ENCODE measurements around the gene TMEM43. TPM values are rescaled to one million over a fixed set of nuclear protein-coding genes. Genes with fewer than 3 reads are reported as not detected.

Gene TMEM43
- total RNA-seq, 1 experiment from 2014 or later, result 32.4 TPM

- no peak overlapping the region for H3K4me2 ChIP-seq (ENCODE audit: low read length)
- H3K79me2 ChIP-seq (ENCODE audit: insufficient read depth, low read length), result no peaks in the 10 kb centered on the region
- DNase-seq (ENCODE audit: low read depth, low spot score), result no peak
- H3K27me3 ChIP-seq (ENCODE audit: insufficient read depth, low read length), result no peaks in the 10 kb centered on the region
- intact Hi-C loops (cut with micrococcal nuclease), result no loop called here
- ChIA-PET CTCF (no interaction called here), POLR2A (interaction anchor here (1.6 kb wide), 1 partner anchor 16 kb away, joined by 4 read pairs; the partner anchor contains the start of genes LSM3 and XPC), RAD21 (ENCODE audit: low non-redundant PET in 1 of 2, low total read pairs in 2 of 2, uncharacterized antibody in 2 of 2, unreplicated experiment in 2 of 2) (no interaction called here)
- no peak for ATAC-seq
- no peaks in the 10 kb centered on the region for H3K4me1 ChIP-seq (ENCODE audit: control insufficient read depth in 1 of 2, insufficient read depth in 2 of 2, low read length in 2 of 2)
- peaks cover 7 to 8% of the 10 kb centered on the region in 2 experiments; a peak in 2 of 4 replicates for H3K9me3 ChIP-seq (ENCODE audit: control insufficient read depth in 1 of 2, insufficient read depth in 1 of 2, low read depth in 1 of 2, low read length in 2 of 2)
- H2AFZ ChIP-seq (ENCODE audit: low read depth, low read length, poor library complexity, severe bottlenecking), result no peak overlapping the region
- TF ChIP-seq POLR2AphosphoS5 (IDR thresholded peaks at IDR 0.05; ENCODE audit: low read depth, low read length) (no peak), ELF1 (IDR thresholded peaks at IDR 0.05; ENCODE audit: borderline replicate concordance, low read depth) (no peak), JUND (IDR thresholded peaks at IDR 0.05) (no peak), ZNF274 (IDR thresholded peaks at IDR 0.05; ENCODE audit: low read depth, low read length) (no peak), EGR1 (IDR thresholded peaks at IDR 0.05; ENCODE audit: low read depth) (no peak), MAX (IDR thresholded peaks at IDR 0.05) (no peak), YY1 (IDR thresholded peaks at IDR 0.05; ENCODE audit: extremely low read depth, insufficient replicate concordance, low read depth, low read length) (no peak), EZH2phosphoT487 (IDR thresholded peaks at IDR 0.05; ENCODE audit: borderline replicate concordance) (no peak)
- TF ChIP-seq, protein P1, sequence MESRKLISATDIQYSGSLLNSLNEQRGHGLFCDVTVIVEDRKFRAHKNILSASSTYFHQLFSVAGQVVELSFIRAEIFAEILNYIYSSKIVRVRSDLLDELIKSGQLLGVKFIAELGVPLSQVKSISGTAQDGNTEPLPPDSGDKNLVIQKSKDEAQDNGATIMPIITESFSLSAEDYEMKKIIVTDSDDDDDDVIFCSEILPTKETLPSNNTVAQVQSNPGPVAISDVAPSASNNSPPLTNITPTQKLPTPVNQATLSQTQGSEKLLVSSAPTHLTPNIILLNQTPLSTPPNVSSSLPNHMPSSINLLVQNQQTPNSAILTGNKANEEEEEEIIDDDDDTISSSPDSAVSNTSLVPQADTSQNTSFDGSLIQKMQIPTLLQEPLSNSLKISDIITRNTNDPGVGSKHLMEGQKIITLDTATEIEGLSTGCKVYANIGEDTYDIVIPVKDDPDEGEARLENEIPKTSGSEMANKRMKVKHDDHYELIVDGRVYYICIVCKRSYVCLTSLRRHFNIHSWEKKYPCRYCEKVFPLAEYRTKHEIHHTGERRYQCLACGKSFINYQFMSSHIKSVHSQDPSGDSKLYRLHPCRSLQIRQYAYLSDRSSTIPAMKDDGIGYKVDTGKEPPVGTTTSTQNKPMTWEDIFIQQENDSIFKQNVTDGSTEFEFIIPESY (IDR thresholded peaks at IDR 0.05; ENCODE audit: extremely low read depth, insufficient replicate concordance, low read length), result no peak
- no peak overlapping the region for H3K27ac ChIP-seq (ENCODE audit: low read depth, low read length)
- no TSS peak for BruUV-seq (replicated peaks)
- H3K4me3 ChIP-seq (replicated peaks in 1 of 2; ENCODE audit: low read depth in 1 of 2, low read length in 2 of 2), result no peak overlapping the region
- H3K9me2 ChIP-seq (ENCODE audit: insufficient read depth), result no peaks in the 10 kb centered on the region
- H3K9ac ChIP-seq (ENCODE audit: low read length), result no peak overlapping the region
- H3K36me3 ChIP-seq (ENCODE audit: control insufficient read depth in 1 of 2, insufficient read depth in 2 of 2, low read length in 2 of 2), result peaks cover 56 to 77% of the 10 kb centered on the region in 2 experiments
- no peaks in the 10 kb centered on the region for H4K20me1 ChIP-seq (ENCODE audit: insufficient read depth)
Measured at GRCh38 chr3:14162178-14162577, 37.3 kb downstream of the TMEM43 start.
